Upper lobe of left lung (tissue), 6 donors: ENCODE results near the gene TUSC2. TPM values are rescaled to one million over a fixed set of nuclear protein-coding genes. Genes with fewer than 3 reads are reported as not detected.
A peak's percentile ranks its signal among the peaks of the same experiment; 100 is the strongest.

ENCODE experiments used
- ATAC-seq, 2 donors: fragments of 200-7000 bp; cut with Tn5 transposase; one replicate each; pipeline ENCODE4 v1.9.1; 2022; ENCODE audit warnings: mild to moderate bottlenecking in 2 of 2, moderate library complexity in 2 of 2; ENCODE audit not compliant: low FRiP score in 2 of 2
- DNase-seq, 2 donors: peaks; one replicate each; pipeline ENCODE4 v3.0.0-alpha.2; 2019 to 2020
- H3K27ac ChIP-seq, 4 donors: fragments of 200-600 bp; sonication (generic); one replicate each; pipeline ENCODE4 v1.5.1; 2016 to 2019
- H3K27me3 ChIP-seq, 4 donors: fragments of 200-600 bp; sonication (generic); one replicate each; pipeline ENCODE4 v1.5.1; 2017 to 2019
- H3K36me3 ChIP-seq, 4 donors: fragments of 200-600 bp; sonication (generic); one replicate each; pipeline ENCODE4 v1.5.1; 2016 to 2019
- H3K4me1 ChIP-seq, 4 donors: fragments of 200-600 bp; sonication (generic); one replicate each; pipeline ENCODE4 v1.5.1; 2018 to 2019
- H3K4me3 ChIP-seq, 4 donors: fragments of 200-600 bp; sonication (generic); one replicate each; pipeline ENCODE4 v1.5.1; 2017 to 2019; ENCODE audit warnings: mild to moderate bottlenecking in 2 of 4, moderate library complexity in 1 of 4
- H3K9me3 ChIP-seq, 4 donors: fragments of 200-600 bp; sonication (generic); one replicate each; pipeline ENCODE4 v1.5.1; 2018 to 2019
- EP300 ChIP-seq, 4 donors: sonication (generic); formaldehyde crosslinking; IDR thresholded peaks; one replicate each; pipeline ENCODE4 v1.5.1; 2017; ENCODE audit warnings: antibody characterized with exemption in 4 of 4, control low read depth in 2 of 4
- POLR2A ChIP-seq, 4 donors: fragments of 450-650 bp; IDR thresholded peaks; one replicate each; pipeline ENCODE4 v1.5.1; 2016 to 2017; ENCODE audit warnings: antibody characterized with exemption in 4 of 4, mild to moderate bottlenecking in 2 of 4
- POLR2AphosphoS5 ChIP-seq, 2 donors: sonication (generic); formaldehyde crosslinking; IDR thresholded peaks; one replicate each; pipeline ENCODE4 v1.5.1; 2017; ENCODE audit warnings: antibody characterized with exemption in 2 of 2
- WGBS, 2 donors: methylation state at CpG; one replicate each; pipeline ENCODE4 v1.1.5; 2017 to 2018; 5-methylcytosine and 5-hydroxymethylcytosine counted together
- total RNA-seq, 6 donors: library from RNA; depleted of rRNA in 4 of 6; stranded (reverse); fragments of >200 nt in 4 of 6; gene quantifications; one replicate each; pipeline versions ENCODE4 v1.1.0 to v1.2.1, GENCODE V29; 2016 to 2021
- TF ChIP-seq, protein P1 (sequence below), 6 experiments: fragments of 450-650 bp in 4 of 6; fragments of 200-600 bp in 2 of 6; sonication (generic) in 2 of 6; IDR thresholded peaks; one replicate each; pipeline ENCODE4 v1.5.1; 2016 to 2019; ENCODE audit warnings: antibody characterized with exemption in 6 of 6
- donor health status: DM: no; HTN: no; CAD: no; lungs with moderate emphysema.
- donor health status: DM: no; HTN: yes; CAD: no; lungs with severe emphysema.

Gene TUSC2
- total RNA-seq, 6 donors from 2014 or later, result 16.8 to 36.1 (median 25.0) TPM

DNA sequence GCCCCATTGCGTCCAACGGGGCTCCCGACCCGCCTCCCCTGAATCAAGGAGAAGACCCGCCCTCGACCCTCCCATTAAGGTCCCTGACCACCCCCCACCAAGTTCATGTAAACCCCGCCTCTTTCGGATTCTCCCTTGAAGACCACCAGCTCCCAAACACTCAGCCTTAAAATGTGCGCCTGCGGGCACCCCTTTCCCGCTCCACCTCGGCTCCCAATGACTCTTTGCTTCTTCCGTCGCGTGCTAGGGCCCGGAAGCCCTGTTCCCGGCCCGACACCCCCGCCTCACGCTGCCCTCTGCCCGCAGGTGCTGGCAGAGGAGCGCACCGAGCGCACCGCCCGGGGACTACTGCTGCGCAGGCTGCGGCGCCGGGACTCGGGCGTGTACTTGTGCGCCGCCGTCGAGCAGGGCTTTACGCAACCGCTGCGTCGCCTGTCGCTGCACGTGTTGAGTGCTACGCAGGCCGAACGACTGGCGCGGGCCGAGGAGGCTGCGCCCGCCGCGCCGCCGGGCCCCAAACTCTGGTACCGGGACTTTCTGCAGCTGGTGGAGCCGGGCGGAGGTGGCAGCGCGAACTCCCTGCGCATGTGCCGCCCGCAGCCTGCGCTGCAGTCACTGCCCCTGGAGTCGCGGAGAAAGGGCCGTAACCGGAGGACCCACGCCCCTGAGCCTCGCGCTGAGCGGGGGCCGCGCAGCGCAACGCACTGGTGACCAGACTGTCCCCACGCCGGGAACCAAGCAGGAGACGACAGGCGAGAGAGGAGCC is 51.8 kb downstream of the TUSC2 start:
- H3K27me3 ChIP-seq, result peaks cover 0 to 13% (median 5%) of the 10 kb centered on the region in 4 donors
- TF ChIP-seq POLR2A (IDR thresholded peaks at IDR 0.05) (no peak), POLR2AphosphoS5 (IDR thresholded peaks at IDR 0.05) (no peak), EP300 (IDR thresholded peaks at IDR 0.05) (no peak)
- TF ChIP-seq, protein P1, sequence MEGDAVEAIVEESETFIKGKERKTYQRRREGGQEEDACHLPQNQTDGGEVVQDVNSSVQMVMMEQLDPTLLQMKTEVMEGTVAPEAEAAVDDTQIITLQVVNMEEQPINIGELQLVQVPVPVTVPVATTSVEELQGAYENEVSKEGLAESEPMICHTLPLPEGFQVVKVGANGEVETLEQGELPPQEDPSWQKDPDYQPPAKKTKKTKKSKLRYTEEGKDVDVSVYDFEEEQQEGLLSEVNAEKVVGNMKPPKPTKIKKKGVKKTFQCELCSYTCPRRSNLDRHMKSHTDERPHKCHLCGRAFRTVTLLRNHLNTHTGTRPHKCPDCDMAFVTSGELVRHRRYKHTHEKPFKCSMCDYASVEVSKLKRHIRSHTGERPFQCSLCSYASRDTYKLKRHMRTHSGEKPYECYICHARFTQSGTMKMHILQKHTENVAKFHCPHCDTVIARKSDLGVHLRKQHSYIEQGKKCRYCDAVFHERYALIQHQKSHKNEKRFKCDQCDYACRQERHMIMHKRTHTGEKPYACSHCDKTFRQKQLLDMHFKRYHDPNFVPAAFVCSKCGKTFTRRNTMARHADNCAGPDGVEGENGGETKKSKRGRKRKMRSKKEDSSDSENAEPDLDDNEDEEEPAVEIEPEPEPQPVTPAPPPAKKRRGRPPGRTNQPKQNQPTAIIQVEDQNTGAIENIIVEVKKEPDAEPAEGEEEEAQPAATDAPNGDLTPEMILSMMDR (IDR thresholded peaks at IDR 0.05), result no peak

DNA sequence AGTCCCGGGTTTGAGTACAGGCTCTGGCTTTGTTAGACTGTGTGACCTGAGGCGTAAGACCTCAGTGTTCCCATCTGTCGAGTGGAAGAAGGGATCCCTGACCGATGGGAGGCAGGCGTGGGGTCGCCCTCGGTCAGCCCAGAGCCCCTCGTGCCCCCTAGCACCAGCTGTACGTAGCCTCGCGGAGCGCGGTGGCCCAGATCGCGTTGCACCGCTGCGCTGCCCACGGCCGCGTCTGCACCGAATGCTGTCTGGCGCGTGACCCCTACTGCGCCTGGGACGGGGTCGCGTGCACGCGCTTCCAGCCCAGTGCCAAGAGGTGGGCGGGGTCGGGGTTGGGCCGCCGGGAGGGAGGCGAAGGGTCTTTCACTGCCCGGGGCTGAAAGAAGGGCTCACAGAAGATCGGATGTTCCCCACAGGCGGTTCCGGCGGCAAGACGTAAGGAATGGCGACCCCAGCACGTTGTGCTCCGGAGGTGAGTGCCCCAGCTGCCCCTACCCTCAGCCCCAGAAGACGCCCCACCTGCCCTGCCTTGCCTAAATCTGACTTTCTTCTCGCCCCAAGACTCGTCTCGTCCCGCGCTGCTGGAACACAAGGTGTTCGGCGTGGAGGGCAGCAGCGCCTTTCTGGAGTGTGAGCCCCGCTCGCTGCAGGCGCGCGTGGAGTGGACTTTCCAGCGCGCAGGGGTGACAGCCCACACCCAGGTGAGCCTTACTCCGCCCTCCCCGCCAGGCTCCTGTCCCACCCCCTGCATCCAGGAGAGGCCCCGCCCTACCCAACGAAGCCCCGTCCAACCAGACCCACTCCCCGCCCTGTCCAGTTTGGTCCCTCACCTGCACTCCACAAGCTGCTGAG is 52.7 kb downstream of the TUSC2 start:
- Histone ChIP-seq H3K4me1 (peaks cover 22 to 47% (median 31%) of the 10 kb centered on the region in 4 donors), H3K9me3 (no peaks in the 10 kb centered on the region), H3K4me3 (no peak overlapping the region), H3K27ac (no peak overlapping the region), H3K36me3 (peaks cover 0 to 28% (median 8%) of the 10 kb centered on the region in 4 donors), H3K27me3 (peaks cover 0 to 13% (median 5%) of the 10 kb centered on the region in 4 donors)
- 77 to 91% methylated on average over 15 to 65 of the region's 65 CpGs for WGBS, 2 donors
- TF ChIP-seq EP300 (IDR thresholded peaks at IDR 0.05), result no peak
- TF ChIP-seq POLR2A (IDR thresholded peaks at IDR 0.05), result no peak
- TF ChIP-seq POLR2AphosphoS5 (IDR thresholded peaks at IDR 0.05), result no peak
- TF ChIP-seq, protein P1 (IDR thresholded peaks at IDR 0.05), result no peak
- DNase-seq (peak in 1 of 2 donors; percentile 87), ATAC-seq (no peak)

More for the DNA sequence above, 51.8 kb downstream of the TUSC2 start:
- peaks cover 21 to 43% (median 28%) of the 10 kb centered on the region in 4 donors for H3K4me1 ChIP-seq
- no peaks in the 10 kb centered on the region for H3K9me3 ChIP-seq
- peaks cover 0 to 28% (median 8%) of the 10 kb centered on the region in 4 donors for H3K36me3 ChIP-seq
- 71 to 77% methylated on average over 34 to 73 of the region's 79 CpGs for WGBS, 2 donors
- DNase-seq (peak in 1 of 2 donors; percentile 87), ATAC-seq (no peak)
- H3K4me3 ChIP-seq, result no peak overlapping the region
- no peak overlapping the region for H3K27ac ChIP-seq

Other genes with a start within 250 kb of the TUSC2 start
- gene RBM5, start 239.3 kb downstream of the TUSC2 start, total RNA-seq, result 100 to 1,000 TPM; 130 to 713 (median 189) TPM
- gene SEMA3F, start 172.9 kb downstream of the TUSC2 start, total RNA-seq, result 10 to 100 TPM in 5 of 6 donors, 1 to 10 TPM in 1; 4.2 to 76.0 (median 27.5) TPM
- gene GNAT1, start 136.6 kb downstream of the TUSC2 start, total RNA-seq, result under 1 TPM in 2 of 6 donors, not detected in 4; 0.10 to 0.40 TPM
- gene SLC38A3, start 123.0 kb downstream of the TUSC2 start, total RNA-seq, result under 1 TPM in 2 of 6 donors, not detected in 4; 0.15 to 0.17 TPM
- gene GNAI2, start 92.0 kb downstream of the TUSC2 start, total RNA-seq, result 100 to 1,000 TPM; 191 to 440 (median 295) TPM
- 100 to 1,000 TPM in 5 of 6 donors, 10 to 100 TPM in 1; 98.3 to 242 (median 122) TPM for gene SEMA3B, start 59.1 kb downstream of the TUSC2 start, total RNA-seq
- under 1 TPM in 2 of 6 donors, not detected in 4; 0.14 to 0.59 TPM for gene LSMEM2, start 49.1 kb downstream of the TUSC2 start, total RNA-seq
- gene IFRD2, start 35.8 kb downstream of the TUSC2 start, total RNA-seq, result 100 to 1,000 TPM in 2 of 6 donors, 10 to 100 TPM in 4; 45.4 to 126 (median 77.5) TPM
- 1 to 10 TPM in 5 of 6 donors, under 1 TPM in 1; 0.33 to 5.7 (median 3.1) TPM for gene HYAL3, start 28.8 kb downstream of the TUSC2 start, total RNA-seq
- 10 to 100 TPM; 12.1 to 34.5 (median 15.1) TPM for gene NAA80, start 28.8 kb downstream of the TUSC2 start, total RNA-seq
- 10 to 100 TPM; 22.0 to 99.1 (median 63.0) TPM for gene HYAL1, start 24.6 kb downstream of the TUSC2 start, total RNA-seq
- gene HYAL2, start 5.5 kb downstream of the TUSC2 start, total RNA-seq, result 100 to 1,000 TPM; 120 to 389 (median 226) TPM
- 10 to 100 TPM; 42.7 to 78.9 (median 47.7) TPM for gene RASSF1, start 12.6 kb upstream of the TUSC2 start, total RNA-seq
- 10 to 100 TPM in 5 of 6 donors, 1 to 10 TPM in 1; 3.1 to 98.7 (median 31.5) TPM for gene ZMYND10, start 17.5 kb upstream of the TUSC2 start, total RNA-seq
- 10 to 100 TPM; 15.0 to 41.9 (median 17.3) TPM for gene NPRL2, start 22.6 kb upstream of the TUSC2 start, total RNA-seq
- 10 to 100 TPM; 13.2 to 35.4 (median 26.8) TPM for gene CYB561D2, start 22.6 kb upstream of the TUSC2 start, total RNA-seq
- 10 to 100 TPM; 39.8 to 68.1 (median 46.5) TPM for gene TMEM115, start 31.3 kb upstream of the TUSC2 start, total RNA-seq
- gene CACNA2D2, start 175.4 kb upstream of the TUSC2 start, total RNA-seq, result 100 to 1,000 TPM in 4 of 6 donors, 10 to 100 TPM in 2; 71.5 to 213 (median 113) TPM
- gene C3orf18, start 239.5 kb upstream of the TUSC2 start, total RNA-seq, result 1 to 10 TPM; 4.7 to 7.5 (median 5.7) TPM
- 10 to 100 TPM in 3 of 6 donors, 1 to 10 TPM in 3; 5.0 to 25.3 (median 9.6) TPM for gene HEMK1, start 241.3 kb upstream of the TUSC2 start, total RNA-seq